ENCODE results near the gene REC8.

Gene REC8

DNA sequence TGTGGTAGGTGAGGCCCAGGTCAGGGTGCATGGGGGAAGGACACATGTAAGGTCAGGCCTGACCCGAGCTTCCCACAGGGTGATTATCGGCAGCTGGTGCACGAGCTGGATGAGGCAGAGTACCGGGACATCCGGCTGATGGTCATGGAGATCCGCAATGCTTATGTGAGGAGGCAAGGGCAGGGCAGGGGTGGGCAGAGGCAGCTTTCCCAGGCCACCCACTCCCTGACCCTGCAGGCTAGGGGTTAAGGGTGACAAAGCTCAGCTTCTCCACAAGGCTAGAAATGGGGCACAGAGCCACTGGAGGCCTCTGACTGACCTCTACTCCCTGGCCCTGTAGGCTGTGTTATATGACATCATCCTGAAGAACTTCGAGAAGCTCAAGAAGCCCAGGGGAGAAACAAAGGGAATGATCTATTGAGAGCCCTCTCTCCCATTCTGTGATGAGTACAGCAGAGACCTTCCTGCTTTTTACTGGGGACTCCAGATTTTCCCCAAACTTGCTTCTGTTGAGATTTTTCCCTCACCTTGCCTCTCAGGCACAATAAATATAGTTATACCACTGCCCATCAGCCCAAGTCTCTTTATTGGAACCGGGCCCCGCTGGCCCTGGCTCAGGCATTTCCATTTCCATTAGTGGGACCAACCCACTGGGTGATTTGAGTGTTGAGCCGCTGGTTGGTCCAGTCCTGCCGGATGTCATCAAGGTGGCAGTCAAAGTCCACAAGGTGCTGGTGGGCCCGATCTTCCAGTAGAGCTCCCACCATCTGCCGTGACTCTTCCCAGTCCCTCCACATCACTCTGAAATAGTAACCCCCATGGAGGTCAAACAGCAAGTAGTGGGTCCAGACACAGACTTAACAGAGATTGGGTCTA, 33.2 kb upstream of the REC8 start:
- no peak for DNase-seq (ENCODE audit: low spot score)

DNA sequence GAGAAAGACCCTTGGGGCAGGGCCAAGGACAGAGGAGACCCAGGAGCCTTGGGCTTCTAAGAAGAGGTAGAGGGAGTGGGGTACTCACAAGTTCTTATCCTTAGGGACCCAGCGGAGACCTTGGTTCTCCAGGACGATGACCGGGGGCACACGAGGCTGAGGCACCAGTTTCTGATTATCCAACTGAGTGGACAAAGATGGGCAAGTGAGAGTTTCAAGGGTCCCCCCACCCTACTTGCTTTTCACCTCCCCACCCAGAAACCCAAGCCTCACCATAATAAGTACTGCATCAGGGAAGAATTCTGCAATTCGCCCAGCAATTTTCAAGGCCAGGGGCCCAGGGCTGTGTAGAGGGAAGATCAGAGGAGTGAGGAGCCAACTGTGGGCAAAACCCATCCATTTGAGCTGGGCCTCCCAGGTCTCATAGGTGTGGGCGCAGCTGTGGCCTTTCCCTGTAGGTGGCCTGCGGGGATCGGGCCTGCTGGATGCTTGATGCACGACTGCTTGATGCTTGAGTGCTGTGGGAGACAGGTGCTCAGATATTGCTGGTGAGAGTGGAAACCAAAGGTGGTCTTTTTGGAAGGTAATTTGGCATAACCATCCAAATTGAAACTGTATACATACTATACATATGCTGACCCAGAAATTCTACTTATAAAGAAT, 32.5 kb upstream of the REC8 start:
- DNase-seq (ENCODE audit: low spot score) = no peak

DNA sequence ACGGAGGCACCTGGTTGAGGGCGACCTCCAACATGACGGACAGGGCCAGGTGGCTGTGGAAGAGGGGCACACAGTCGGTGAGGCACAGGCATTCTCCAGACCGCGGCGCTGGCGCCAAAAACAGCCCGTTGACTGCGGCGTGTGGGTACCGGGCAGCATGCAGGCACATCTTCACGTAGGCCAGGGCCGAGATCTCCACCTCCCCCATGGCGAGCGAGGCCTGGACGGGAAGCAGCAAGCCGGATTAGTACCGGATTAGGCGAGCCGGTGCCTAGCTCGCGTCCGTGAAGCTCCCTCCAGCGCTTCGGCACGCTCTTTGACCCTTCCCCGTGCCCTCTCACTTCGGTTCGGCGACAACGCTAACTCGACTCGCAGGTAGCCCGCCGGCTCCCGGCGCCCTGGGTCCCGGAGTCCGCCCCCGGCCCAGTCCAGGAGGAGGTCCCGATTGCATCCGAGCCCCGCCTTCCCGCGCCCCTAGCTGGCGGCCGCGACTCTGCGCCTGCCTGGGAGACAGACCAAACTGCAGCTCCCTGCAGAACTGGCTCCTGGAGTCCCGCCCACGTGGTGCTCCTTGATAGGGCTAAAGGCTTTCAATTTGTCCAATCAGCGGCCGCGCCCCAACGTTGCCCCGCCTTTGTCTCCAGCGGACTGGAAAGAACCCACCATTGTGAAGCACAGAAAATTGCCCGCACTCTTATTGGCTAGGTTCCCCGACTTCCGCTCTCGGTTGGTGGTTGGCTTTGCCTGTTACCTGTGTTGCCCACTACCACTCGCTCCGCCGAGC, 30.6 kb upstream of the REC8 start, which contains the start of gene EMC9:
TSS of gene EMC9 (minus strand) at position 495 of the 784 bp plus-strand sequence. CDS start at position 208, 287 bp downstream.
- DNase-seq (ENCODE audit: low spot score) = peak; percentile 100

DNA sequence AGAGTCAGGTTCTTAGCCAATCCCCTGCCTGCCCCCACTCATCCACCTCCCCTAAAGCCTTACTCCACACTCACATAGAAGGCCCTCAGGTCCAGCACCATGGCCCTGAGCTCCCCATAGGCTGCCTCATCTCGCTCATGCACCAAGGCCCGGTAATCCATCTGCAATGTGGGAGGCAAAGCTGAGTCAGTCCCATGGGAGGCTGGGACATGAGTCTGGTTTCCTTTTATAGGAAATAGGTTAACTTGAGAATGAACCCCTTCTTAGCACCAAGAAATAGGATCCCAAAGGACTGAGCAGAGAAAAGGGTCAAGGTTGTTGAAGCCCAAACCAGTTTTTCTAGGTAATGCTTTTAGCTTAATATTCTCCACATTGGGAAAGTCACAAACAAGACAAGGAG, 28.4 kb upstream of the REC8 start:
- DNase-seq (ENCODE audit: low spot score) = no peak

DNA sequence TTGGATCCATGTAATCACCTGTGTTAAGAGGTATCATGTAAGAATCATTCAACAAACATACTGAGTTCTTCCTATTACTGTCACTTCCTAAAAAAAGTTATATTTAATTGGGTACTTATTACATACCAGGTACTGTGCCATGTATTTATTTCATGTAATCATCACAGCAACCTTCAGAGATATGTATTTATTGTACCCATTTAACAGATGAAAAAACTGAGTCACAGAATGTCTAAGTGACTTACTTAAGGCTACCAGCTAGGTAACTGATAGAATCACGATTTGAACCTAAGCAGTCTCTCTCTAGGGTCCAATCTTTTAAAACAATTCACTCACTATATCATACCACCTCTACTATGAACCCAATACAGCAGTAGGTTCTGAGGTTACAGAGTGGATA, 27.4 kb upstream of the REC8 start:
- no peak for DNase-seq (ENCODE audit: low spot score)

DNA sequence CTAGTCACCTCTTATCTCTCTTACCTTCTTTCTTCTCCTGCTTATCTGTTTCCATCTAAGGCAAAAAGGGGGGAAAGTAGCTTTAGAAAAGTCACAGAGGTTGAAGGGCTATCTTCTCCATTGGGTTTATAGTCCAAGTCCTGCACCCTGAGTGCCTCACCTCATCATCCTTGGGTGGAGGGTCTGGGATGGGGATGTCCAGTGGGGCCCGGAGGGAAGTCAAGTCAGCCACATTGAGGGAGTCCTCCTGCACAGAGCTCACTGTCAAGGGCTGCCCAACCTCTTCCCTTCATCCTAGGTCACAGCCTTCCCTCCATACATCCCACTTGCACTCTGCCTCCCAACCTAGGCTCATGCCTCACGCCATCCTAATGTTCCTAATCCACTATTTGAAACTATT, 26.7 kb upstream of the REC8 start:
- DNase-seq (ENCODE audit: low spot score) = no peak

DNA sequence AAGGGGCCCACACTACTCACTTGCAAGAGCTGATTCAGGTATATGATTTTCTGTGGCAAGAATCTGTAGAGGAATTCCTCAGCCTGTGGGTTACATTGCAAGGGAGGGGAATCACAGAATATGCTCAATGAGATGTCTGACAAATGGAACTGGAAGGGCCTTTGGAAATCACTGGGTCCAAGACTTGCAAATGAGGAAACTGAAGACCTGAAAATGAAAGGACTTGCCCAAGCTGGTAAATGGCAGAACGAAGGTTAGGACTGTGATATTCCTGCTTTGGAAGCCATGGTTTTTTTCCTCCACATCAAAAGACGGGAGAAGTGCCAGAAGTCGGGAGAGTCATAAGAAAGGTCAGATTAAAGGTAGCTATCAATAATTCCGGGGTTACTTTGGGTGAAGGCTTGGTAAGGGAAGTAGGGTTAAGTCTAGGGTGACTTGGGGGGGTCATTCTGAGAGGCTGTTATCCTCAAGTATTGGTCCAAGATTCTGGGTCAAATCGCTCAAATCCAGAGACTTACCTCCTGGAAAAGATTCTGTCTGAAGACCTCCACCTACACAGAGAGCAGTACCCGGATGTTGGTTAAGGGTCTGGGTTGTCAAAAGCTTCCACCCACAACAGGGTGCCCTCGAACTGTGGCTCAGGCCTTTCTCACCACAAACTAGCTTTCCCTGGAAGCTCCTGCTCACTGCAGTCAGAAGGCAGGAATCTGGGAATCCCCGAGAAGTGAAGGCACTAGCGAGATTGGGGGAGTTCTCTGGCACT, 26.0 kb upstream of the REC8 start:
- DNase-seq (ENCODE audit: low spot score) = no peak

DNA sequence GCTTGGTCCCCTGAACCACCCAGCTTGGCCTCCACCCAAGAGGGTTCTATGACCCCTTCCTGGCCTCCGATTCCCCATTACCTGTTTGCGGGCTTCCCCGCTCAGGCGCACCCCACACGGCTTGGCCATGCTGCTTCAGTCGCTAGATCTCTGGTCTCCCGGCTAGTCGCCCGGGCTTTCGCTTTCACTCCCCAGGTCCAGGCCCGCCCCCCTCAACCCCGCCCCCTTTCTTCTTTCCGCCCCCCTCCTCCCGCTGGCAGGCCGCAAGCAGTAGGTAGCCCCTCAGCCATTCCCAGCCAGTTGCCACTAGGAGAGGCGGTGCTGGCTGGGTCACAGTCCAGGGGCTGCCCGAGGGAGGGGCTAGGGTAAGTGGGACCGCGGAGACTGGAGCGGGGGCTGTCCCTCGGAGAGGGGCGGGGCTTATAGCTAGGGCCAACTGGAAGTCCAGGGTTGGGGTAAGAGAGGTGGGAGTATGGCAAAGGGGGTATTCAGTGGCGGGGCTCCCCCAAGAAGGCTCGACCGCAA, 25.4 kb upstream of the REC8 start, which contains the start of gene PSME2:
TSS of gene PSME2 (minus strand) at position 158 of the 525 bp plus-strand sequence. CDS start at position 129, 29 bp downstream.
- peak; percentile 94 for DNase-seq (ENCODE audit: low spot score)

DNA sequence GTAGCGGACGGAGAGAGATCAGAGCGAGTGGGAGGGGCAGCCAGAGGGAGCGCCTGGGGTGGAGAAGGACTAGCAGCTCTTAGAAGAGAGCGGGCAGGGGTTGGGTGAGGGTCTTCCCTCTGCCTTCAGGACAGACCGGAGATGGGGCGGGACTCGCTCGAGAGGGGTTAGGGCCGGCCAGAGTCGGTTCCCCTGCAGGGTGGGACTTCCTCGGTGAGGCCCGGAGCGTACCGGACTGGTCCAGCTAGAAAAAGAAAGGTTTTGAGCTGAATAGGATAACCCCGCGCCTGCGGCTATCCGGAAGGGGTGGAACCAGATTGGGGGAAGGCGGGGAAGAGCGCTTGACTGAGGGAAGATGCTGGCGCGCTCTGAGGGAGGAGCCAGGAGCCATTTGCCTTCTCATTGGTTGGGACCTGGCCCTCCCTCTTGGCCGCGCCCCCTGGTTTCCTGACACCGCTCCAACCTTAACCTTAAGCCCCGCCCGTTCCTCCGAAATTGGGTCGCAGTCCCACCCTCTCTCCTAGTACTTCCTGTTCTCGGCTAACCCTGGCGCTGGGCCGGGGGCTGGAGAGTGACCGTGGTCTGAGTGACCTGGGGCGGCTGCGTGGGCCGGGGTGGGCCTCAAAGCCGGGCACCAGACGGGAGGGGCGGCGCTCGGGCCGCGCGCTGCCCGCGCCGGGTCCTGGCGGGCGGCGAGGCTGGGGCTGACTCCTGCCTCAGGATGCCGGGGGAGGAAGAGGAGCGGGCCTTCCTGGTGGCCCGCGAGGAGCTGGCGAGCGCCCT, 24.7 kb upstream of the REC8 start, which contains the start of gene RNF31:
TSS of gene RNF31 (plus strand) at position 521 of the 783 bp plus-strand sequence. CDS start at position 722, 201 bp downstream.
- peak; percentile 100 for DNase-seq (ENCODE audit: low spot score)

DNA sequence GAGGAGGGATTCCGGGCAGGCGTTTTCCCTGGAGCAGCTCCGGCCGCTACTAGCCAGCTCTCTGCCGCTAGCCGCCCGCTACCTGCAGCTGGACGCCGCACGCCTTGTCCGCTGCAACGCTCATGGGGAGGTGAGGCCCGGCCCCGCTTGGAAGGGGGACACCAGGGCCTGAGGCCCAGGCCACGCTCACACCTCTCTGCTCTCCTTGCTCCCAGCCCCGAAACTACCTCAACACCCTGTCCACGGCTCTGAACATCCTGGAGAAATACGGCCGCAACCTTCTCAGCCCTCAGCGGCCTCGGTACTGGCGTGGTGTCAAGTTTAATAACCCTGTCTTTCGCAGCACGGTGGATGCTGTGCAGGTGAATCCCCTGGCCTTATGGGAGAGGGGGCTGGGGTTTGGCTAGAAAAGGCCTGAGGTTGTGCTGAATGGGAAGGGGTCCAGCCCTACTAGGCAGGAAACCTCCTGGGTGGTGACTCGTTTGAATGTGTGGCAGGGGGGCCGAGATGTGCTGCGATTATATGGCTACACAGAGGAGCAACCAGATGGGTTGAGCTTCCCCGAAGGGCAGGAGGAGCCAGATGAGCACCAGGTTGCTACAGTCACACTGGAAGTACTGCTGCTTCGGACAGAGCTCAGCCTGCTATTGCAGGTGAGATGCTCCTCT, 24.0 kb upstream of the REC8 start:
- DNase-seq (ENCODE audit: low spot score) = no peak

DNA sequence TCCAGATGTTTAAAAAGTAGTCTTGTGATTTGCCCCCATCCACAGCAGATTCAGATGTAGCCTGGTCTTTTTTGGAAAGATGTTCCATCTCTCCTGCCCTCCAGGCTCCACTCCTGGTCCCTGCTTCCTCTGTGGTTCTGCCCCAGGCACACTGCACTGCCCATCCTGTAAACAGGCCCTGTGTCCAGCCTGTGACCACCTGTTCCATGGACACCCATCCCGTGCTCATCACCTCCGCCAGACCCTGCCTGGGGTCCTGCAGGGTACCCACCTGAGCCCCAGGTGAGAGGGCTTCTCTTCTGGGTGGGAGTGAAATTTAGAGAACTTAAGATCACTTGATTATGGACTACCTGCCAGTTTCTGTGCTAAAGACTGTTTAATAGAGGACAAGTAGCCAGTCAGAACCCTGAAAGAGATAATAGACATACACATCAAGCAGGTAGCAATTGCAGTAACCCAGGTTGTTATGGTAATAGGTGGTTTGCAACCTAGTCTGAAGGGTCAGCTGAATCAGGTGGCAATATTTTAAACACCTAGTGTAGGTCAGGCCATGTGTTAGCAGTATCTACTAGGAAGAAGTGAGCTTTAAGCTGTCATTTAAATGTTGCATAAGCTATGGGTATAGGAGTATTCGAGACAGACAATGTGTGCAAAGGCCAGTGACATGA, 22.4 kb upstream of the REC8 start:
- no peak for DNase-seq (ENCODE audit: low spot score)

DNA sequence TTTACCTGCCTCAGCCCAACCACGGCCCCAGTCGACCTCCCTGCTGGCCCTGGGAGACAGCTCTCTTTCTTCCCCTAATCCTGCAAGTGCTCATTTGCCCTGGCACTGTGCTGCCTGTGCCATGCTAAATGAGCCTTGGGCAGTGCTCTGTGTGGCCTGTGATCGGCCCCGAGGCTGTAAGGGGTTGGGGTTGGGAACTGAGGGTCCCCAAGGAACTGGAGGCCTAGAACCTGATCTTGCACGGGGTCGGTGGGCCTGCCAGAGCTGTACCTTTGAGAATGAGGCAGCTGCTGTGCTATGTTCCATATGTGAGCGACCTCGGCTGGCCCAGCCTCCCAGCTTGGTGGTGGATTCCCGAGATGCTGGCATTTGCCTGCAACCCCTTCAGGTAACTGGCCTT, 21.8 kb upstream of the REC8 start:
- no peak for DNase-seq (ENCODE audit: low spot score)

DNA sequence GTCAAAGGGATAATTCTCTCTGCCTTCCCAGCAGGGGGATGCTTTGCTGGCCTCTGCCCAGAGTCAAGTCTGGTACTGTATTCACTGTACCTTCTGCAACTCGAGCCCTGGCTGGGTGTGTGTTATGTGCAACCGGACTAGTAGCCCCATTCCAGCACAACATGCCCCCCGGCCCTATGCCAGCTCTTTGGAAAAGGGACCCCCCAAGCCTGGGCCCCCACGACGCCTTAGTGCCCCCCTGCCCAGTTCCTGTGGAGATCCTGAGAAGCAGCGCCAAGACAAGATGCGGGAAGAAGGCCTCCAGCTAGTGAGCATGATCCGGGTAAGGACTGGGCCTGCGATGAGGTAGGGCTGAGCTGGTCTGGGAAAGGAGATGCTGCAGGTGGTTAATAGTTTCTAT, 21.3 kb upstream of the REC8 start:
- no peak for DNase-seq (ENCODE audit: low spot score)

DNA sequence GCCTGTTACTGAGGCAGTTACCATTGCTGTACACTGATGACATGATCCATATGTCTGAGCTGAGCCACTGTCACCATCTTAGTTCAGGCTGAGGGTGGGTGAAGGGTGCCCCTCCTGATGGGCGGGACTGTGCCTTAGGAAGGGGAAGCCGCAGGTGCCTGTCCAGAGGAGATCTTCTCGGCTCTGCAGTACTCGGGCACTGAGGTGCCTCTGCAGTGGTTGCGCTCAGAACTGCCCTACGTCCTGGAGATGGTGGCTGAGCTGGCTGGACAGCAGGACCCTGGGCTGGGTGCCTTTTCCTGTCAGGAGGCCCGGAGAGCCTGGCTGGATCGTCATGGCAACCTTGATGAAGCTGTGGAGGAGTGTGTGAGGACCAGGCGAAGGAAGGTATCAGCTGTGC, 20.9 kb upstream of the REC8 start:
- DNase-seq (ENCODE audit: low spot score) = no peak

DNA sequence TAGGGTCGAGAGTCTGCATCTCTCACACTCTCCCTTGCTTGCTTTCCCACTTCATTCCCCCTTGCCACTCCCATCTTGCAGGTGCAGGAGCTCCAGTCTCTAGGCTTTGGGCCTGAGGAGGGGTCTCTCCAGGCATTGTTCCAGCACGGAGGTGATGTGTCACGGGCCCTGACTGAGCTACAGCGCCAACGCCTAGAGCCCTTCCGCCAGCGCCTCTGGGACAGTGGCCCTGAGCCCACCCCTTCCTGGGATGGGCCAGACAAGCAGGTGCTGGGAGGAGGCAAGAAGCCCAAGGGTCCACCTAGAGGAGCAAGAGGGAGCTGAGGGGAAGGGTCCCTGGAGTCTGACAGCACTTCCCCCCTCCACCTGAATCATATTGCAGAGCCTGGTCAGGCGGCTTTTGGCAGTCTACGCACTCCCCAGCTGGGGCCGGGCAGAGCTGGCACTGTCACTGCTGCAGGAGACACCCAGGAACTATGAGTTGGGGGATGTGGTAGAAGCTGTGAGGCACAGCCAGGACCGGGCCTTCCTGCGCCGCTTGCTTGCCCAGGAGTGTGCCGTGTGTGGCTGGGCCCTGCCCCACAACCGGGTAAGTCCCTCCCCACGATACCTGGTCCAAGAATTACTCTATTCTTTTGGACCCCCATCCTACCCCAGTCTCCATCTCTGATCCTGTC, 20.3 kb upstream of the REC8 start:
- DNase-seq (ENCODE audit: low spot score) = no peak

DNA sequence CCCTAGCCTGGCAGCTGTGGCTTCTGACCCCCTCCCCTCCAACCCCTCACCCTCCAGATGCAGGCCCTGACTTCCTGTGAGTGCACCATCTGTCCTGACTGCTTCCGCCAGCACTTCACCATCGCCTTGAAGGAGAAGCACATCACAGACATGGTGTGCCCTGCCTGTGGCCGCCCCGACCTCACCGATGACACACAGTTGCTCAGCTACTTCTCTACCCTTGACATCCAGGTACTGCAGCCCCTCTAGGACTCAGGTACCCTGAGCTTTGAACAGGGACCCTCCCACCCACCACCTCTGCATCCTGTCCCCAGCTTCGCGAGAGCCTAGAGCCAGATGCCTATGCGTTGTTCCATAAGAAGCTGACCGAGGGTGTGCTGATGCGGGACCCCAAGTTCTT, 16.8 kb upstream of the REC8 start:
- no peak for DNase-seq (ENCODE audit: low spot score)

DNA sequence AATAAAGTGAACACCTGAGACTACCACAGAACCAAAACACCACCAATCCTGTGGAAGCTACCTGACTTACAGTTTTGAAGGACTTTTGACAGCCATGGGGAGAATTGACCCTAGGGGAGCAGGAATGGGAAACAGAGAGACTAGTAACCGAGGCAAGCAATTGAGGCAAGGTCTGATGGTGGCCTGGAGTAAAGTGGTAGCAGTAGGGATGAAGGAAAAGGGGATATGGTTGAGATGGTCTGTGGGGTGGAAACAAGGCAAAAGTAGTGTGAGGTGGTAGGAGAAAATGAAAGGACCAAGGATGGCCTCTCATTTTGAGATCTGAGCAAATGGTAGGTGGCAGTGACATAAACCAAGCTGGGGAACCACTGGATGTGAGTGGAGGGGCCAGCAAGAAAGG, 15.0 kb upstream of the REC8 start:
- no peak for DNase-seq (ENCODE audit: low spot score)

DNA sequence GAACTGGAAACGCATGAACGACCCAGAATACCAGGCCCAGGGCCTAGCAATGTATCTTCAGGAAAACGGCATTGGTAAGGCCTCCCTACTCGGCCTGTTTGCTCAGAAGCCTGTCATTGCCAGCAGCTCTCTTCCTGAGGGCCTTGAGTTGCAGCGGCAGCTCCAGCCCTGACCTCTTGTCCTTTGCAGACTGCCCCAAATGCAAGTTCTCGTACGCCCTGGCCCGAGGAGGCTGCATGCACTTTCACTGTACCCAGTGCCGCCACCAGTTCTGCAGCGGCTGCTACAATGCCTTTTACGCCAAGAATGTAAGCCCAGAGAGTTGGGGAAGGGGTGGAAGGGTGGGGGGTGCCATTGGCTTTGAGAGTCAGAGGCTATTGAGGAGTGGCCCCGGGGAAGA, 14.5 kb upstream of the REC8 start:
- no peak for DNase-seq (ENCODE audit: low spot score)

All from Ammon's horn (tissue), 1 donor.